HepG2 (cell line): ENCODE results near the gene NT5C3B. TPM values are rescaled to one million over a fixed set of nuclear protein-coding genes. Genes with fewer than 3 reads are reported as not detected.
A peak's percentile ranks its signal among the peaks of the same experiment; 100 is the strongest.

Source experiments
- AKAP8 ChIP-seq: sonication (generic); formaldehyde crosslinking; IDR thresholded peaks from 2 replicates; pipeline ENCODE4 v1.5.1; 2020; ENCODE audit warnings: mild to moderate bottlenecking, missing genetic modification reagents
- ARNTL ChIP-seq: sonication (generic); formaldehyde crosslinking; IDR thresholded peaks from 2 replicates; pipeline ENCODE4 v1.4.0; 2020; ENCODE audit warnings: mild to moderate bottlenecking, missing genetic modification reagents
- CEBPZ ChIP-seq: IDR thresholded peaks from 2 replicates; pipeline ENCODE4 v1.6.1; 2012; ENCODE audit warnings: low read length, improper control_type of control experiment
- EEA1 ChIP-seq: sonication (generic); formaldehyde crosslinking; IDR thresholded peaks from 2 replicates; pipeline ENCODE4 v1.5.1; 2020; ENCODE audit warnings: mild to moderate bottlenecking, missing genetic modification reagents, borderline replicate concordance
- GTF3A ChIP-seq: sonication (generic); formaldehyde crosslinking; conservative IDR thresholded peaks from 2 replicates; pipeline ENCODE4 v1.4.0; 2020; ENCODE audit warnings: mild to moderate bottlenecking, missing genetic modification reagents
- MYNN ChIP-seq: sonication (generic); formaldehyde crosslinking; IDR thresholded peaks from 2 replicates; pipeline ENCODE4 v1.4.0; 2020; ENCODE audit warnings: mild to moderate bottlenecking, low read depth, missing genetic modification reagents
- SNAPC2 ChIP-seq: sonication (generic); formaldehyde crosslinking; IDR thresholded peaks from 2 replicates; pipeline ENCODE4 v1.8.1; 2022; ENCODE audit warnings: mild to moderate bottlenecking, missing genetic modification reagents
- ZNF383 ChIP-seq: sonication (generic); formaldehyde crosslinking; IDR thresholded peaks from 2 replicates; pipeline ENCODE4 v1.4.0; 2020; ENCODE audit warnings: missing genetic modification reagents, mild to moderate bottlenecking, borderline replicate concordance
- ZNF512 ChIP-seq: sonication (generic); formaldehyde crosslinking; IDR thresholded peaks from 2 replicates; pipeline ENCODE4 v1.4.0; 2020; ENCODE audit warnings: mild to moderate bottlenecking, missing genetic modification reagents
- ZNF577 ChIP-seq: sonication (generic); formaldehyde crosslinking; IDR thresholded peaks from 2 replicates; pipeline ENCODE4 v1.4.0; 2020; ENCODE audit warnings: mild to moderate bottlenecking, low read depth, missing genetic modification reagents, borderline replicate concordance
- polyA plus RNA-seq, 8 experiments: library from polyadenylated mRNA; depleted of rRNA in 3 of 8; stranded (reverse) in 7 of 8; unstranded in 1 of 8; fragments of >200 nt; fragmentation: Illumina TruSeq in 4 of 8; extraction: Trizol in 4 of 8; gene quantifications; 2 replicates each; pipeline versions ENCODE4 v1.2.1 to v1.2.3, GENCODE V29; 2011 to 2016; ENCODE audit warnings: low read depth in 4 of 8, missing spikeins in 1 of 8, mixed read lengths in 1 of 8; ENCODE audit not compliant: insufficient read depth in 1 of 8
- total RNA-seq, 5 experiments: library from RNA; depleted of rRNA; stranded (reverse); fragments of >200 nt; fragmentation: Illumina TruSeq; extraction: Trizol; gene quantifications; 2 replicates each; pipeline ENCODE4 v1.2.3, GENCODE V29; 2016; ENCODE audit warnings: low read depth in 1 of 5

NT5C3B gene
- total and polyA plus RNA-seq, 2 of the 13 experiments (the other 11 are each of a cell fraction or from before 2014, with no cell fraction given): 104 to 126 TPM

- TF ChIP-seq EEA1 (CRISPR knock-in tag): 0 out of 2 replicates have a peak, but pooled peaks have one; percentile 81
- no peak for TF ChIP-seq ZNF512
- 0 out of 2 replicates have a peak, but pooled peaks have one; percentile 40 for TF ChIP-seq AKAP8 (CRISPR knock-in tag)
- no peak for TF ChIP-seq MYNN (CRISPR knock-in tag)
- TF ChIP-seq SNAPC2 (CRISPR knock-in tag): no peak
- TF ChIP-seq CEBPZ: no peak
- TF ChIP-seq ARNTL (CRISPR knock-in tag): 0 out of 2 replicates have a peak, but pooled peaks have one; percentile 7
- TF ChIP-seq ZNF383 (CRISPR knock-in tag): no peak
- TF ChIP-seq GTF3A (CRISPR knock-in tag): no peak
- no peak for TF ChIP-seq ZNF577 (CRISPR knock-in tag)
Measured at GRCh38 chr17:41792845-41793783, 42.9 kb downstream of the NT5C3B start (continued).
